Upper lobe of right lung (tissue), 1 donor: ENCODE results near the gene RPS24. TPM values are rescaled to one million over a fixed set of nuclear protein-coding genes. Genes with fewer than 3 reads are reported as not detected.
"Not testable (repeated sequence)": the region's sequence is repeated elsewhere in the genome, so short reads cannot be mapped to it uniquely, and the experiment has no call there.

Source experiments
- ATAC-seq: fragments of 200-7000 bp; cut with Tn5 transposase; one replicate; pipeline ENCODE4 v1.9.1; 2020; ENCODE audit warnings: mild to moderate bottlenecking, moderate library complexity
- DNase-seq: peaks from one replicate; pipeline ENCODE4 v3.0.0-alpha.2; 2020
- H3K27ac ChIP-seq: fragments of 200-600 bp; one replicate; pipeline ENCODE4 v1.8.0; 2022
- H3K27me3 ChIP-seq: fragments of 200-600 bp; one replicate; pipeline ENCODE4 v1.8.0; 2022; ENCODE audit warnings: mild to moderate bottlenecking
- H3K36me3 ChIP-seq: fragments of 200-600 bp; one replicate; pipeline ENCODE4 v1.8.0; 2022
- H3K4me1 ChIP-seq: fragments of 200-600 bp; one replicate; pipeline ENCODE4 v1.8.0; 2022
- H3K4me3 ChIP-seq: fragments of 200-600 bp; one replicate; pipeline ENCODE4 v1.8.0; 2022; ENCODE audit warnings: mild to moderate bottlenecking
- H3K9me3 ChIP-seq: fragments of 200-600 bp; one replicate; pipeline ENCODE4 v1.8.0; 2022
- CTCF ChIP-seq: fragments of 200-600 bp; IDR thresholded peaks from one replicate; pipeline ENCODE4 v1.8.0; 2022; ENCODE audit warnings: antibody characterized with exemption
- intact Hi-C: fragments of 100-400 bp; cut with DNase I; formaldehyde crosslinking; loops from one replicate; pipeline ENCODE4 v1.11.0; 2022
- long read RNA-seq: library from polyadenylated mRNA; unstranded; transcript quantifications from one replicate; pipeline ENCODE4 v2.0.0, GENCODE V29; 2021
- total RNA-seq: library from RNA; stranded (reverse); fragmentation: NEBNext Ultra II Directional; extraction: Animal tissue kit (Norgen Biotek cat#: 25700); gene quantifications from one replicate; pipeline ENCODE4 v1.2.1, GENCODE V29; 2021
- donor health status: DM: no; HTN: yes; CAD: no; lungs with severe emphysema.

Gene RPS24
- 1,039 TPM for total RNA-seq
- long read RNA-seq, transcript RPS24-214 (5 exons, 634 nt) = major isoform, 10 of 18 reads
- long read RNA-seq, partial matches to known transcripts = 3 of 18 reads
- long read RNA-seq, other reads (novel, unspliced or antisense) = 1 of 18 reads

- intact Hi-C loops = no loop called here
- Histone ChIP-seq H3K9me3 (no peaks in the 10 kb centered on the region), H3K36me3 (peaks cover 42% of the 10 kb centered on the region), H3K27ac (peak within 1 kb of the TSS; percentile 65), H3K27me3 (no peaks in the 10 kb centered on the region), H3K4me1 (peaks cover 47% of the 10 kb centered on the region), H3K4me3 (peak within 1 kb of the TSS; percentile 75)
- TF ChIP-seq CTCF = no peak
- peak; percentile 97 for DNase-seq
- peak; percentile 96 for ATAC-seq
Observed at GRCh38 chr10:78033637-78034470, at the start of gene RPS24. Gene RPS24, plus strand, starts transcription at chr10:78033863. Its CDS starts 39 bp downstream, at chr10:78033902.

- Histone ChIP-seq H3K36me3 (peaks cover 98% of the 10 kb centered on the region), H3K9me3 (no peaks in the 10 kb centered on the region), H3K4me1 (no peaks in the 10 kb centered on the region), H3K27me3 (no peaks in the 10 kb centered on the region), H3K4me3 (no peak overlapping the region), H3K27ac (no peak overlapping the region)
- no peak for DNase-seq
- no peak for TF ChIP-seq CTCF
- no peak for ATAC-seq
- intact Hi-C loops = loop anchor here (10.0 kb wide), 1 partner anchor 140 kb away; no protein-coding TSS in a partner anchor
Observed at GRCh38 chr10:77984986-77985385, 48.7 kb upstream of the RPS24 start.

GRCh38 chr10:77987671-77988255 lies 45.9 kb upstream of the RPS24 start:
- H3K36me3 ChIP-seq = peaks cover 100% of the 10 kb centered on the region
- no peaks in the 10 kb centered on the region for H3K27me3 ChIP-seq
- H3K4me3 ChIP-seq = no peak overlapping the region
- intact Hi-C loops = loop anchor here (10.0 kb wide), 1 partner anchor 143 kb away; no protein-coding TSS in a partner anchor
- no peak for ATAC-seq
- TF ChIP-seq CTCF = no peak
- no peak overlapping the region for H3K27ac ChIP-seq
- H3K4me1 ChIP-seq = no peaks in the 10 kb centered on the region
- no peak for DNase-seq
- no peaks in the 10 kb centered on the region for H3K9me3 ChIP-seq

GRCh38 chr10:77989081-77989724 lies 44.5 kb upstream of the RPS24 start:
- no peaks in the 10 kb centered on the region for H3K27me3 ChIP-seq
- TF ChIP-seq CTCF = no peak
- no peak for DNase-seq
- no peak for ATAC-seq
- H3K4me3 ChIP-seq = no peak overlapping the region
- H3K27ac ChIP-seq = no peak overlapping the region
- intact Hi-C loops = loop anchor here (10.0 kb wide), 1 partner anchor 144 kb away; no protein-coding TSS in a partner anchor
- H3K9me3 ChIP-seq = no peaks in the 10 kb centered on the region
- peaks cover 100% of the 10 kb centered on the region for H3K36me3 ChIP-seq
- H3K4me1 ChIP-seq = no peaks in the 10 kb centered on the region

GRCh38 chr10:77993620-77994019 lies 40.0 kb upstream of the RPS24 start:
- no peak overlapping the region for H3K4me3 ChIP-seq
- intact Hi-C loops = no loop called here
- H3K36me3 ChIP-seq = peaks cover 61% of the 10 kb centered on the region
- no peaks in the 10 kb centered on the region for H3K4me1 ChIP-seq
- H3K9me3 ChIP-seq = no peaks in the 10 kb centered on the region
- no peak for TF ChIP-seq CTCF
- no peak for ATAC-seq
- H3K27me3 ChIP-seq = no peaks in the 10 kb centered on the region
- no peak overlapping the region for H3K27ac ChIP-seq
- no peak for DNase-seq

GRCh38 chr10:77998780-77999179 lies 34.9 kb upstream of the RPS24 start:
- H3K4me1 ChIP-seq, intact Hi-C loops, ATAC-seq, DNase-seq, H3K27me3 ChIP-seq, H3K27ac ChIP-seq, H3K9me3 ChIP-seq, H3K4me3 ChIP-seq: not testable (repeated sequence)
- H3K36me3 ChIP-seq = peaks cover 61% of the 10 kb centered on the region
